HG02981 (cell line): ENCODE measurements around the gene MAP3K6.

Source experiments
- ATAC-seq: cut with Tn5 transposase; IDR thresholded peaks from one replicate; pipeline ENCODE4 v1.9.1; 2021; ENCODE audit warnings: mild to moderate bottlenecking, moderate library complexity; ENCODE audit not compliant: unreplicated experiment

Gene MAP3K6

DNA sequence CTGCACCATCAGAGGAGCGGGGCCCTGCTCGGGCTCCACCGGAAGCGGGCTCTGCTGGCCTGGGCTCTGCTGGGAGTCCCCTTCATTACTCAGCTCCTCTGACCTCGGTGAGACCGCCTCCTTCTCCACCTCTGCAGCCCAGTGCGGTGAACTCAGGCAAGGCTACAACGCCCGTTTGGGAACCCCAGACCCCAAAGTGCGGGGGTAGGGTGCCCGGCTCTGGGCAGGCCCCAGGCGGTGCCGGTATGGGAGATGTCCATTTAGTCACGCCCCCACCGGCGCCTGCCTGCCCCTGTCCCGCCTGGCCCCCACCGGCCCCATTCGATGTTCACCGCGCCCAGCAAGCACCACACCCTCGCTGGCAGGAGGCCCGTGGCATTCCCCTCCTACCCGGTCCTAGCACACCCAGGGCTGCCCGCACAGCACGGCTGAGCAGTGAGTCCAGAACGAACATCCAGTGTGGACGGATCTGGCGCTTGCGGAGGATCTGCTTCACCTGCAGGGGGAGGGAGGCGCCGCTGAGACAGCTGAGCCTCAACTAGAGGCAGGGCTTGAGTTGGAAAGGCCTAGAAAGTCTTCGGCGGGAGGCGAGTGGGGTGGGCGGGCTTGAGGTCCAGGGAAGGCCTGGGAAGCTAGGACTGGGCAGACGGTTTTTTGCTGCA lies 10.0 kb downstream of the MAP3K6 start:
- ATAC-seq = no peak

DNA sequence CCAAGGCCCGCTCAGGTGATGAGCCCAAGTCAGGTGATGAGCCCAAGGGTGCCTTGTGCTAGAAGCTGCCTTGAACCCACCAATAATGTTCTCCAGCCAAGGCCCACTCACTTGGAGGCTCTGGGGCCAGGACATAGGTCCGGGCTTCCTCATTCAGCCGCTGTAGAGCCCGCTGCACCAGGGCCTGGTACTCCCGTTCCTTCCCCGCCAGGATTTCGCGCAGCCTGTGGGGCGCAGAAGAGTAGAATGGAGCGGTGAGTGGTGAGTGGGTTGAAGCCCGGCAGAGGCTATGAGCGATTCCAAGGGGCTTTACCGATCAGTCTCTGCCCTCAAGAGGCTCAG lies 10.5 kb downstream of the MAP3K6 start:
- ATAC-seq = no peak

- no peak for ATAC-seq
Measured at GRCh38 chr1:27355683-27356082, 11.1 kb downstream of the MAP3K6 start.

- ATAC-seq = no peak
Measured at GRCh38 chr1:27353629-27354028, 13.1 kb downstream of the MAP3K6 start.

DNA sequence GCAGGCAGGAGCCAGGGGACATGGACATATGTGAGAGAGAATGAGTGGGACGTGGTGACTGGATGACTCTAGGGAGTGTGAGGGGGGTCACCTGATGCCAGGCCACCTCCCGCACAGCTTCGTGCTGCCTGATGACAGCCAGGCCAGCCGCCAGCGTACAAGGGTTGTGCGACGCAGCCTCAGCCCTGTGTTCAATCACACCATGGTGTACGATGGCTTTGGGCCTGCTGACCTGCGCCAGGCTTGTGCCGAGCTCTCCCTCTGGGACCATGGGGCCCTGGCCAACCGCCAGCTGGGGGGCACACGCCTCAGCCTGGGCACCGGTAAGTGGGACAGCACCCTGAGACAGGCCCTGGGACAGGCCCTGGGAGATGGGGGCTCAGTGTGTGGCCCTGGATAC lies 13.6 kb downstream of the MAP3K6 start:
- no peak for ATAC-seq

DNA sequence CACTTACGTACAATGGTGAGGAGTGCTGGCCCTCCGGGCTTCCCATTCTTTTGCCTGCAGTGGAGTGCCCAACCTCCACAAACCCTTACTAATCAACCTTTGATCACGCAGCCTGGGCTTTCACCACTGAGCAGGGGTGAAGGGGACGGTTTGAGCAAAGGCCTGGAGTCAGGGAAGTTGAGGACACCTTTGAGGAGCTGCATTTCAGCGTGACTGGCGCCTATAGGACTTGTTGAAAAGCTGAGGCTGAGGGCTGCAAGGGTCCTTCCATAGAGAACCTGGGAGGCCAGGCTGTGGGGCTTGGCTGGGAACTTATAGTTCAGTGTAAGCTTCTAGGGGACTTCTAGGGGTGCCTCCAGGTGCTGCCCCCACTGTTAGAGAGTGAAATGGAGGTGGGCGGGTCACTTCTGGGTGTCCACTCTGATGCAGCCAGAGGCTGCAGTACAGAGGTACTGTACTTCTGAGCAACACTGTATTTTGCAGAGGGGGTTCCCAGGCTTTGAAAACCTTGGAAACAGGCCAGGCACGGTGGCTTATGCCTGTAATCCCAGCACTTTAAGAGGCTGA lies 15.1 kb downstream of the MAP3K6 start:
- no peak for ATAC-seq

DNA sequence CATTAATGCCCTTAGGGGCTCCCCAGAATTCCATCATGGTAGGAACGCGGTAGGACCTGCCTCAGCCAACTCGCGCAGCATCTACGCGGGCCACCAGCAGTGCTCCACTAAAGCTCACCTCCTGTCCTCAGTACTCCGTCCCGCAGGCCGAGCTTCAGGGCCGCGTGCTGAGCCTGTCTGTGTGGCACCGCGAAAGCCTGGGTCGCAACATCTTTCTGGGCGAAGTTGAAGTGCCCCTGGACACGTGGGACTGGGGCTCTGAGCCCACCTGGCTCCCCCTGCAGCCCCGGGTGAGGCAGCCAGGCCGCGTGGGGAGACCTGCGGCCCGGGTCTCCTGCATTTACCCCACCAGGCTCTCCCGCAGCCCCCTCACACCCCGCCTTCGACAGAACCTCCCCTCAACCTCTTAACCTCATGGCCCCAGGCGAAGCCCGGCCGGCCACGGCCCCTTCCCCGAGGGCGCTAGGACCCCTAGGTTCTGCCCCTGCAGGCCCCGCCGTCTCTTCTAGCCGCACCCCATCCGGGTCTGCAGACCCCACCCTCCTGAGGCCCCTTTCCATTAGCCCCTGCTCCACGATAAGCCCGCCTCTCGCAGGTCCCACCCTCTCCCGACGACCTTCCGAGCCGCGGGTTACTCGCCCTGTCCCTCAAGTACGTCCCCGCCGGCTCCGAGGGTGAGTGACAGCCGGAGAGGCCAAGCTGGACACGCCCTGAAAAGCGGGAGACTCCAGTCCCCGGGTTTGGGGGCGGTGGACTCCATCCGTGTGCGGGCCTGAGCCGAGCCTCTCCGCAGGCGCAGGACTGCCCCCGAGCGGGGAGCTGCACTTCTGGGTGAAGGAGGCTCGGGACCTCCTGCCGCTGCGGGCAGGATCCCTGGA lies 15.9 kb downstream of the MAP3K6 start:
- ATAC-seq = no peak

- ATAC-seq = no peak
Measured at GRCh38 chr1:27349784-27350662, 16.7 kb downstream of the MAP3K6 start.

DNA sequence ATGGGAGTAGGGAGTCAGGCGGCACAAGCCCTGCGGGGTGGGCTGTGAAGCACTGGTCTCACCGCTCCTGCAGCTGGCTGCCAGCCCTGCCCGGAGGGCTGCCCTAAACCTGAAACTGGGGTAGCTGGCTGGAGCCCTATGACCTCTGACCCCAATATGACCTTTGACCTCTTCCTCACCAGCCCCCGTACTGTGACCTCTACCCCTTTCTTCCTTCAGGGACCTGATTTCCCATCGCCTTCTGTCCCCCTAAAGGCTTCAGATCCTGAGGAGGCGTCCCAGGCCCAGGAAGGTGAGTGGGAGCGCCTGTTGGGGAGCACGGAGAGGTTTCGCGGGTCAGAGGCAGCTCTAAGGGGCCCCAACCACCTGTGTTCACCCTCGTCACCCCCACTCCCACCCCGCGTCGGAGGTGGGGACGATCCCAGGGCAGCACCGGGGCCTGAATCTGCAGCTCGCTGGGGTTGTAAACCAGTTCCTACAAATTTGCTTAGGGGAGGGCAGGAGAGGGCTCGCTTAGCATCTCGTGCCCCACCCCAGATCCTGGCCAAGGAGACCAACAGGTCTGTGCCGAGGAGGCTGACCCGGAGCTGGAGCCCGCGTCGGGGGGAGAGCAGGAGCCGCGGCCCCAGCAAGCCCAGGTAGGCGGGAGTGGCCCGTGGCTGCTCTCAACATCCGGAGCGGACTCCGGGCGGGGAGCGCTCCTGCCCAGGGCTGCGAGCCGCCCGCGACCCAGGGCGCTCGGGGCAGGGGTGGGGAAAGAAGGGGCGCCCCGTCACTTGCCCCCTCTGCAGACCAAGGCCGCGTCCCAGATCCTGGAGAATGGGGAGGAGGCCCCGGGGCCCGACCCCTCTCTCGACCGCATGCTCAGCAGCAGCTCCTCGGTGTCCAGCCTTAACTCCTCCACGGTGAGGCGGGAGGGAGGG lies 17.6 kb downstream of the MAP3K6 start:
- ATAC-seq = no peak

DNA sequence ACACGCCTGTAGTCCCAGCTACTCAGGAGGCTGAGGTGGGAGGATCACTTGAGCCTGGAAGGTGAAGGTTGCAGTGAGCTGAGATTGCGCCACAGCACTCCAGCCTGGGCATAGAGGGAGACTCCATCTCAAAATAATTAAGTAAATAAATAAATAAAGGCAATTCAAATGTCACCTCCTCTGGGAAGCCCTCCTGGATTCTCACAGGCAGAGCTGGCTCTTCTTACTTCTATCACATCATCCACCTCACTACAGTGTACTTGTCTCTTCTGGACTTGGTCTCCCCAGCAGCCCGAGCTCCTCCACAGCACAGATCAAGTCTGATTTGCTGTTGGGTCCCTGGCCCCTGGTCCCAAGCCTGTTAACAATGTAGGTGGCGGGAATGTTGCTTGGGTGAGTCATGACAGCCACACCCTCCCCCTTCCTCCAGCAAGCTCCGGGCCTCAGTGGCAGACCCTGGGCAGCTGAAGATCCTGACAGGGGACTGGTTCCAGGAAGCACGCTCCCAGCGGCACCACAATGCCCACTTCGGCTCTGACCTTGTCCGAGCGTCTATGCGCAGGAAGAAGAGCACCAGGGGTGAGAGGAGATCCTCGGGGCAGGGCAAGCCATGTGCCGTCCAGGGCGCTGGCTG lies 19.7 kb downstream of the MAP3K6 start:
- ATAC-seq = no peak

DNA sequence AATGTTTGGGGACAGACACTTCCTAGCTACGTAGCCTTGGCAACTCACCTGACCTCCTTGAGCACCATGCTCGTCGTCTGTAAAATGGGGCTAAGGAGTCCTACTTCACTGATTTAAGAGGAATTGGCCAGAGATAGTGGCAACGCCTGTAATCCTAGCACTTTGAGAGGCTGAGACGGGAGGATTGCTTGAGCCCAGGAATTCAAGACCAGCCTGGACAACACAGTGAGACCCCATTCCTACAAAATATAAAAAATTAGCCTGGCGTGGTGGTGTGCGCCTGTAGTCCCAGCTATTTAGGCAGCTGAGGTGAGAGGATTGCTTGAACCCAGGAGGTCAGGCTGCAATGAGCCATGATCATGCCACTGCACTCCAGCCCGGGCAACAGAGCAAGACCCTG lies 20.4 kb downstream of the MAP3K6 start:
- no peak for ATAC-seq

- no peak for ATAC-seq
Measured at GRCh38 chr1:27345272-27345671, 21.5 kb downstream of the MAP3K6 start.

DNA sequence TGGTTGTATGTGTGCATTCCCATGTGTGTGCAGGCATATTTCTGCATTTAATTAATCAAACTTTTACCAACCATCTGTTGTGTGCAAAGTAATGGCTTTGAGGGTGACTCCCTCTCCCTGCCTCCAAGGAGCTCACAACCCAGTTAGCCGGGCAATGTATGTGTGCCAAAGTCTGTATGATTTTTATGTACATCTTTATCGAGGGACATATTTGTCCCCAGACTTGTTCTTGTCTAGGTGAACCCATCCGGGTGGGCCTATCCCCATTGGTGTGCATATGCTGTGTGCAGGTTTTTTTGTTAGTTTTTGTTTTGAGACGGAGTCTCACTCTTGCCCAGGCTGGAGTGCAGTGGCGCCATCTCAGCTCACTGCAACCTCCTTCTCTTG lies 23.1 kb downstream of the MAP3K6 start:
- no peak for ATAC-seq

GRCh38 chr1:27342778-27343638 lies 23.8 kb downstream of the MAP3K6 start:
- ATAC-seq = no peak

DNA sequence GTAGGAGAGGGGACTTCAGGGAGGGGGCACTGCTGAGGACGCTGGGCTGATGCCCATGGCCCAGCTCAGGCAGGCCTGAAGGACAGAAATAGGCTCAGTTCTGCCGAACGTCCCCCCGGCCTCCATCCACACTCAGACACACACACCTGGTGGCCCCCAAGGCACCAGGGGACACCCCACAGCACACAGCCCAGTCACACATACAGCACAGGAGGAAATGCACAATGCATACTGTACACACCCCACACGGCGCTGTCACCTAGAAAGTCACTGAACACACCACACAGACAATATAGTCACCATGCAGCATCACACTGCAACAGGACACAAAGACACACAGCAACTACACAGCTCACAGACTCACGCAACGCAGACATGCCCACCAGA lies 24.4 kb downstream of the MAP3K6 start:
- no peak for ATAC-seq

DNA sequence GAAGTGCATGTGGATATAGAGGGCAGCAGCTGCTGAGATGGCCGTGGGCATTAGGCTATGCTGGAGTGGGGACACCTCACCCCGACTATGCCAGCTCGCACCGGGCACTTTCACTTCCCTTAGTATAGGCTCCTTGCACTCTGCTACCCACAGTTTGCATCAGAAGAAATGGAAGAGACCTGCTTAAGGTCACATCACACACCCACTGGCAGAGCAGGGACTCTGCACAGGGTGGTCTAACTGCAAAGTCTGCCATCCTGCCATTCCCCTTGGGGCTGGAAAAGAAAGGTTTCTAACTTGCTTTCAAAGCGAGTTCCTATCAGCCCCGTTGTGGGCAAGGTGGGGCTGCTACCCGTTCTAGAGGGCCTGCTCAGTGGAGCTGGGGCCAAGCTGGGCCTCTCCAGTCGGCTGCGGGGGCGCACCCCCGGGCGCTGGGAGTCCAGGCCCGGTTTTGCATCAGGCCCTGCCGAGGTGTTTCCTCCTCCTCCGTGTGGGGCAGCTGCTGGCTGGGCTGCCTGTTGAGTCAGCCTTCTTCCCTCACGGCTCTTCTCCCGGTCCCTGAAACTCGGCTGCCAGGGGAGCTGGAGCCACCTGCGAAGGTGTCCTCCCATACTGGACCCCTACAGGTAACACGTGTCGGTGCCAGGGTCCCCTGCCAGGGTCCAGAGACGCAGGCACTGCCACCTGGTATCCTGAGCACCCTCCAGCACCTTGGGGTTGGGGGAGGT lies 25.1 kb downstream of the MAP3K6 start, which contains the start of gene SYTL1:
Gene SYTL1 (plus strand): TSS at position 498 of the 728 bp plus-strand sequence. CDS start 3,313 bp downstream, outside the sequence.
- peak; percentile 38 for ATAC-seq

DNA sequence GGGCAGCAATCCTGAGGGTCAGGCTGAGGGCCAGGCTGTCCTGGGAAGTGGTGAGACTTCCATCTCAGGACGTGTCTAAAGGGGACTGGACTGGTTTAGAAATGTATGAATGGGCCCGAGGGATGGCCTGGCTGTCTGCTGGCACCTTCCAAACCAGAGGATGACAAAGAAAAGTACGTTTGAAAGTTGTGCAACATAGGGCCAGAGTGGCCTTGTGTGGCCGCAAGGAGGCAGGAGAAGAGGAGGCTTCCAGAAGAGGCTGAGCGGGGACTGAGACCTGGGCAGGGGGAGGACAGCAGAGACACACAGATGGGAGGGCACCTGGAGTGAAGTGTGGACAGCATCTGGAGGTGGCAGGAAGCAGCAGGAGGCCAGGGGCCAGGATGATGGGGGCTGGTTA lies 27.5 kb downstream of the MAP3K6 start:
- ATAC-seq = no peak

- ATAC-seq = no peak
Measured at GRCh38 chr1:27338751-27339150, 28.0 kb downstream of the MAP3K6 start.
